BJ (cell line): ENCODE data around the gene SFXN4. TPM values are rescaled to one million over a fixed set of nuclear protein-coding genes. Genes with fewer than 3 reads are reported as not detected.

ENCODE experiments used
- CTCF ChIA-PET: fragments of 350-600 bp; formaldehyde crosslinking; extraction: SDS; loops from one replicate; lab custom pipeline; 2021; ENCODE audit warnings: antibody characterized with exemption, inconsistent platforms; lab: Yijun Ruan, JAX
- POLR2A ChIA-PET: fragments of 300-600 bp; sonication (Branson Sonifier 250); formaldehyde crosslinking; extraction: SDS; loops from one replicate; lab custom pipeline; 2021; ENCODE audit warnings: antibody characterized with exemption; lab: Charles Lee
- DNase-seq: peaks from one replicate; pipeline ENCODE4 v3.0.0-alpha.2; 2011; ENCODE audit warnings: low read depth
- H3K27me3 ChIP-seq: 2 replicates; pipeline ENCODE4 v1.6.0; 2011; ENCODE audit warnings: low read length; ENCODE audit not compliant: control insufficient read depth, insufficient read depth
- H3K36me3 ChIP-seq: 2 replicates; pipeline ENCODE4 v1.5.1; 2011; ENCODE audit warnings: low read length; ENCODE audit not compliant: control insufficient read depth, insufficient read depth
- H3K4me3 ChIP-seq: 2 replicates; pipeline ENCODE4 v1.5.1; 2011; ENCODE audit warnings: low read depth, mild to moderate bottlenecking, control low read depth, low read length
- polyA plus RNA-seq: library from polyadenylated mRNA; depleted of rRNA; stranded (reverse); fragments of >200 nt; gene quantifications from 2 replicates; pipeline ENCODE4 v1.2.3, GENCODE V29; 2011; rRNA removed
- small RNA-seq: library from RNA; depleted of rRNA; stranded (forward); fragments of <200 nt; gene quantifications from one replicate; pipeline ENCODE3, GENCODE V24; 2012; ENCODE audit warnings: low replicate concordance, low read depth; ENCODE audit not compliant: insufficient read length
- TF ChIP-seq, protein P1 (sequence below): IDR thresholded peaks from 2 replicates; pipeline ENCODE4 v1.5.1; 2011; ENCODE audit warnings: low read depth, mild to moderate bottlenecking, control low read depth, inconsistent platforms, low read length, moderate library complexity; ENCODE audit not compliant: insufficient read depth

Gene SFXN4
- polyA plus RNA-seq, 1 experiment, result 9.6 TPM

GRCh38 chr10:119090968-119091367, 74.5 kb downstream of the SFXN4 start:
- ChIA-PET CTCF (interaction anchor here (0.6 kb wide), 2 partner anchors 10 to 403 kb away, joined by 3 to 4 read pairs; no protein-coding TSS in a partner anchor), POLR2A (no interaction called here)
- TF ChIP-seq, protein P1, sequence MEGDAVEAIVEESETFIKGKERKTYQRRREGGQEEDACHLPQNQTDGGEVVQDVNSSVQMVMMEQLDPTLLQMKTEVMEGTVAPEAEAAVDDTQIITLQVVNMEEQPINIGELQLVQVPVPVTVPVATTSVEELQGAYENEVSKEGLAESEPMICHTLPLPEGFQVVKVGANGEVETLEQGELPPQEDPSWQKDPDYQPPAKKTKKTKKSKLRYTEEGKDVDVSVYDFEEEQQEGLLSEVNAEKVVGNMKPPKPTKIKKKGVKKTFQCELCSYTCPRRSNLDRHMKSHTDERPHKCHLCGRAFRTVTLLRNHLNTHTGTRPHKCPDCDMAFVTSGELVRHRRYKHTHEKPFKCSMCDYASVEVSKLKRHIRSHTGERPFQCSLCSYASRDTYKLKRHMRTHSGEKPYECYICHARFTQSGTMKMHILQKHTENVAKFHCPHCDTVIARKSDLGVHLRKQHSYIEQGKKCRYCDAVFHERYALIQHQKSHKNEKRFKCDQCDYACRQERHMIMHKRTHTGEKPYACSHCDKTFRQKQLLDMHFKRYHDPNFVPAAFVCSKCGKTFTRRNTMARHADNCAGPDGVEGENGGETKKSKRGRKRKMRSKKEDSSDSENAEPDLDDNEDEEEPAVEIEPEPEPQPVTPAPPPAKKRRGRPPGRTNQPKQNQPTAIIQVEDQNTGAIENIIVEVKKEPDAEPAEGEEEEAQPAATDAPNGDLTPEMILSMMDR, result no peak
- H3K36me3 ChIP-seq, result no peaks in the 10 kb centered on the region
- DNase-seq, result peak; percentile 74
- no peak overlapping the region for H3K4me3 ChIP-seq
- H3K27me3 ChIP-seq, result no peaks in the 10 kb centered on the region; the same call in 1 of the 2 replicates

Small RNAs within 50 kb of the gene (small RNA-seq; reads per million reads assigned to genes)
- gene AL355598.1 (not detected), gene RN7SL749P (not detected)

Other genes starting within 250 kb of the SFXN4 start
- 0.29 and 0.39 TPM in 2 replicates for gene NANOS1, start 136.0 kb downstream of the SFXN4 start, polyA plus RNA-seq
- gene EIF3A, start 84.9 kb downstream of the SFXN4 start, polyA plus RNA-seq, result 17.5 and 36.1 TPM in 2 replicates
- 86.8 and 96.4 TPM in 2 replicates for gene DENND10, start 61.6 kb downstream of the SFXN4 start, polyA plus RNA-seq
- gene PRDX3, start 13.1 kb upstream of the SFXN4 start, polyA plus RNA-seq, result 280 and 336 TPM in 2 replicates
- 14.7 and 20.8 TPM in 2 replicates for gene GRK5, start 41.9 kb upstream of the SFXN4 start, polyA plus RNA-seq